IMR-90 (cell line): ENCODE results near the gene LPCAT2.

Source experiments
- MXI1 ChIP-seq: IDR thresholded peaks from 2 replicates; pipeline ENCODE4 v1.6.1; 2012; ENCODE audit warnings: low read depth, mild to moderate bottlenecking, low read length, moderate library complexity, borderline replicate concordance
- NFE2L2 ChIP-seq: fragments of 150-350 bp; IDR thresholded peaks from 2 replicates; pipeline ENCODE4 v1.6.1; 2016; ENCODE audit warnings: low read depth, mild to moderate bottlenecking, low read length
- RAD21 ChIP-seq: IDR thresholded peaks from 2 replicates; pipeline ENCODE4 v1.6.1; 2012; ENCODE audit warnings: low read length, improper control_type of control experiment
- SMC3 ChIP-seq: fragments of 150-350 bp; IDR thresholded peaks from 2 replicates; pipeline ENCODE4 v1.6.1; 2016; ENCODE audit warnings: low read depth, mild to moderate bottlenecking, antibody characterized with exemption, low read length, moderate library complexity
- TF ChIP-seq, protein P1 (sequence below): conservative IDR thresholded peaks from 2 replicates; pipeline ENCODE4 v1.5.1; 2012; ENCODE audit warnings: mild to moderate bottlenecking, low read depth, low read length, improper control_type of control experiment

DNA sequence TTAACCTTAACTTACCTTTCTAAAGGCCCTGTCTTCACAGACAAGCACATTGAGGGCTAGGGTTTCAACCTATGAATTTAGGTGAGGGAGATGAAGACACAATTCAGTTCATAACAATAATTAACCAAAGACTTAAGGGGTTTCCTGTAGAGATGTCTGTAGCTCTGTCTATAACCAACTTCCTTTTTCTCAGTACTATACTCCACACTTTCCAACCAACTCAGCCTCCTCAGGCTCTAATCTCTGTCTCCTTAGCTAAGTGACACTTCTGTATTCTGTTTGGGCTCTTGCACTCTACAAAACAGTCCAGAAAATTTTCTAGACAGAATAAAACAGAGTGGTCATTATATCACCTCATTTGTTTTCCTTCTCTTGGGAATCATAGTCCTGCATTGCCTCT lies 83.4 kb downstream of the LPCAT2 start:
- TF ChIP-seq, protein P1, sequence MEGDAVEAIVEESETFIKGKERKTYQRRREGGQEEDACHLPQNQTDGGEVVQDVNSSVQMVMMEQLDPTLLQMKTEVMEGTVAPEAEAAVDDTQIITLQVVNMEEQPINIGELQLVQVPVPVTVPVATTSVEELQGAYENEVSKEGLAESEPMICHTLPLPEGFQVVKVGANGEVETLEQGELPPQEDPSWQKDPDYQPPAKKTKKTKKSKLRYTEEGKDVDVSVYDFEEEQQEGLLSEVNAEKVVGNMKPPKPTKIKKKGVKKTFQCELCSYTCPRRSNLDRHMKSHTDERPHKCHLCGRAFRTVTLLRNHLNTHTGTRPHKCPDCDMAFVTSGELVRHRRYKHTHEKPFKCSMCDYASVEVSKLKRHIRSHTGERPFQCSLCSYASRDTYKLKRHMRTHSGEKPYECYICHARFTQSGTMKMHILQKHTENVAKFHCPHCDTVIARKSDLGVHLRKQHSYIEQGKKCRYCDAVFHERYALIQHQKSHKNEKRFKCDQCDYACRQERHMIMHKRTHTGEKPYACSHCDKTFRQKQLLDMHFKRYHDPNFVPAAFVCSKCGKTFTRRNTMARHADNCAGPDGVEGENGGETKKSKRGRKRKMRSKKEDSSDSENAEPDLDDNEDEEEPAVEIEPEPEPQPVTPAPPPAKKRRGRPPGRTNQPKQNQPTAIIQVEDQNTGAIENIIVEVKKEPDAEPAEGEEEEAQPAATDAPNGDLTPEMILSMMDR = no peak
- no peak for TF ChIP-seq MXI1
- no peak for TF ChIP-seq RAD21
- TF ChIP-seq NFE2L2 = no peak
- TF ChIP-seq SMC3 = no peak
